ENCODE data around the gene BCL2L14.

- TF ChIP-seq CTCF (IDR thresholded peaks at IDR 0.05), result no peak
- TF ChIP-seq POLR2A (IDR thresholded peaks at IDR 0.05), result no peak
Observed at GRCh38 chr12:12126551-12126950, 55.8 kb downstream of the BCL2L14 start.
